Motor neuron (in vitro differentiated cells): ENCODE results near the gene ASXL3. TPM values are rescaled to one million over a fixed set of nuclear protein-coding genes. Genes with fewer than 3 reads are reported as not detected.
A peak's percentile ranks its signal among the peaks of the same experiment; 100 is the strongest.

Experiments
- ATAC-seq, 8 experiments: fragments of 200-7000 bp; cut with Tn5 transposase; replicated peaks in 6 of 8; 2 replicates each; pipeline ENCODE4 v1.8.0; 2021; ENCODE audit warnings: mild to moderate bottlenecking in 8 of 8, moderate library complexity in 8 of 8
- H3K27ac ChIP-seq, 2 donors: fragments of 250-450 bp; sonication (Bioruptor Pico); 2 replicates each; pipeline ENCODE4 v1.9.0; 2021; ENCODE audit warnings: antibody characterized with exemption in 2 of 2, mild to moderate bottlenecking in 2 of 2, moderate library complexity in 1 of 2
- H3K4me1 ChIP-seq, 2 donors: fragments of 250-450 bp; sonication (Bioruptor Pico); replicated peaks in 1 of 2; 2 replicates each; pipeline ENCODE4 v1.6.1; 2021; ENCODE audit warnings: antibody characterized with exemption in 2 of 2, mild to moderate bottlenecking in 2 of 2, moderate library complexity in 1 of 2
- H3K4me3 ChIP-seq, 5 donors: fragments of 250-450 bp; sonication (Bioruptor Pico); 2 replicates each; pipeline ENCODE4 v1.9.0; 2021; ENCODE audit warnings: antibody characterized with exemption in 5 of 5, mild to moderate bottlenecking in 5 of 5, moderate library complexity in 4 of 5
- WGBS, 10 experiments: fragments of 450-650 bp; shearing (Covaris generic); methylation state at CpG; one replicate each; pipeline ENCODE4 v1.0.0; 2022; 5-methylcytosine and 5-hydroxymethylcytosine counted together
- in situ Hi-C, 9 experiments: fragments of 400-800 bp; cut with MboI; loops; one replicate each; pipeline ENCODE4 v1.15.0; 2021; ENCODE audit warnings: low sequenced_read_pairs in 9 of 9, low pct_unique_long_range_greater_than_20kb in 2 of 9; ENCODE audit not compliant: unreplicated experiment in 9 of 9
- total RNA-seq, 8 experiments: library from RNA; unstranded; fragments of 300-600 nt; gene quantifications; 2 replicates each; pipeline versions ENCODE4 v1.2.3 to v1.2.4, GENCODE V29; 2022

Gene ASXL3
- total RNA-seq, 8 experiments from 2014 or later, result 0.31 to 50.1 (median 21.0) TPM

- WGBS, 10 experiments, result 40 to 93% (median 59%) methylated on average over 2 to 4 of the region's 4 CpGs; no CpG with 5 or more reads in 1 of the 10 experiments
- Histone ChIP-seq H3K27ac (peak overlapping the region in 1 of 2 donors; percentile 1), H3K4me1 (peaks cover 9 to 25% of the 10 kb centered on the region in 2 donors), H3K4me3 (no peak overlapping the region)
- in situ Hi-C loops, result no loop called here
- peak in 7 of 8 experiments; percentile 37 to 89 (median 56) for ATAC-seq
Observed at GRCh38 chr18:33571998-33572787, 5.8 kb upstream of the ASXL3 start.

DNA sequence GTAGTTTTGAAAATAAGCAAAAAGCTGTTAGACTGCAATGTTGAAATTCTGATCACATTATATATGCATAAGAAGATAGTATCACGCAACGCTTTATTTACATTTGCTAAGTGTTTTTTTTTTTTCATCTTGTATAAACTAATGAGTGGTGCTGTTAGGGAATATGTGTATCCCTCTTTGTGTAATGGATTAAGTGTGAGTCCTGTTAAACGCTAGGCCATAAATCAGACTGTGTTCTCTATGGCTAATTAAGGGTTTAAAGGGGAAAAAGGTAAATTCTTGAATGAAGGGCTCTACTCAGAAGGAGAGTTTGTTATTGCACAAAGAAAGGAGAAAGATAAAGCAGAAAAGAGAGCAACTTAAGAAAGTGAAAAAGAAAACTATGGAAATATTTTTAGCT, 4.8 kb upstream of the ASXL3 start:
- in situ Hi-C loops, result no loop called here
- ATAC-seq, result no peak

GRCh38 chr18:33575451-33575850, 2.6 kb upstream of the ASXL3 start:
- H3K4me3 ChIP-seq, result no peak overlapping the region
- H3K27ac ChIP-seq, result no peak overlapping the region
- no peak for ATAC-seq
- in situ Hi-C loops, result no loop called here
- H3K4me1 ChIP-seq, result peaks cover 9 to 25% of the 10 kb centered on the region in 2 donors

More for the DNA sequence above, 4.8 kb upstream of the ASXL3 start:
- Histone ChIP-seq H3K4me3 (no peak overlapping the region), H3K4me1 (peaks cover 9 to 25% of the 10 kb centered on the region in 2 donors), H3K27ac (no peak overlapping the region)
- 0 to 54% (median 40%) methylated on average over 1 to 3 of the region's 3 CpGs for WGBS, 10 experiments

- H3K27ac ChIP-seq, result peak overlapping the region; percentile 93 to 97
Observed at GRCh38 chr18:33576999-33577646, 896 bp upstream of the ASXL3 start.

DNA sequence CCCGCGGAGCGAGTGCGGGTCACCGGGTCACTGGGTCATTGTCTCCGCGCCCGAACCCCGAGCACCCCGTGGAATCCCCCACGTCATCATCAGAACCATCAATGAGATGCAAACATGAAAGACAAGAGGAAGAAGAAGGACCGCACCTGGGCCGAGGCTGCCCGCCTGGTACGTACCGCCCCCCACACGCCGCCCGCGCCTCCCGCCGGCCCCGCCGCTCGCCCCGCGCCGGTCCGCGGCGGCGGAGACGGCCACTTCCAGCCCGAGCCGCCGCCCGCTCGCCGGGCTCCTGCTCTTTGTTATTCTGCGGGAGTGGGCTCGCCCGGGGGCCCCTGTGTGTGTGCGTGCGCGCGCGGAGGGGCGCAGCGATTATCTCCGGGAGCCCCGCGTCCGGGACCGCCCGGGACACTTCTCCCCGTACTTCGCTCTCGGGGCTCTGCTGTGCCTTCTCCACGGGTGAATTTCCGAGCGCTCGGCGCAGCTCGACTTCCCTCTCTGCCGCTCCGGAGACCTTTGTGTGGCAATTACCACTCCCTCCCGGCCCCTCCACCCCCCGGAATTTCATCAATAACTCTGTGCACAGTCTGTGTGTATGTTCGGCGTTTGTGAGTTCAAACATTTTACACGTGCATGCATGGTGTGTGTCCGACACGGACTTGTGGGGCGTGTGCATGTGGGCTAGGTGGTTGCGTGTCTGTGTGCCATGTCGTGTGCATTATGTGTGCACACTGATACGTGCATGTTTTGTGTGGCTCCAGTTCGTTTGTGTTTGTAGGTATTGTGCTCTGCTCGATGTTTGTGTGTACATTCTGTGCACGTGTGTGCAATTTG, 714 bp downstream of the ASXL3 start:
- peaks cover 3 to 35% of the 10 kb centered on the region in 2 donors for H3K4me1 ChIP-seq
- 0 to 5% (median 0%) methylated on average over 1 to 8 of the region's 80 CpGs; no CpG with 5 or more reads in 3 of the 10 experiments for WGBS, 10 experiments
- peak; percentile 43 to 62 (median 57) for ATAC-seq
- in situ Hi-C loops, result no loop called here
- peak overlapping the region; percentile 93 to 97 for H3K27ac ChIP-seq
- H3K4me3 ChIP-seq, result peak overlapping the region; percentile 67 to 98 (median 89)

More at GRCh38 chr18:33576999-33577646, 896 bp upstream of the ASXL3 start:
- H3K4me3 ChIP-seq, result peak overlapping the region; percentile 67 to 98 (median 89)
- WGBS, 10 experiments, result 8 to 45% (median 19%) methylated on average over 2 to 5 of the region's 5 CpGs
- H3K4me1 ChIP-seq, result peaks cover 8 to 25% of the 10 kb centered on the region in 2 donors
- in situ Hi-C loops, result no loop called here
- no peak for ATAC-seq

- H3K4me1 ChIP-seq, result peaks cover 3 to 42% of the 10 kb centered on the region in 2 donors
- H3K27ac ChIP-seq, result peak overlapping the region; percentile 93 to 97
- in situ Hi-C loops, result no loop called here
- ATAC-seq, result peak in 5 of 8 experiments; percentile 1 to 14 (median 4)
- peak overlapping the region; percentile 67 to 98 (median 89) for H3K4me3 ChIP-seq
- WGBS, 10 experiments, result 0 to 38% (median 12%) methylated on average over 2 to 15 of the region's 16 CpGs
Observed at GRCh38 chr18:33579349-33580215, 1.6 kb downstream of the ASXL3 start.

DNA sequence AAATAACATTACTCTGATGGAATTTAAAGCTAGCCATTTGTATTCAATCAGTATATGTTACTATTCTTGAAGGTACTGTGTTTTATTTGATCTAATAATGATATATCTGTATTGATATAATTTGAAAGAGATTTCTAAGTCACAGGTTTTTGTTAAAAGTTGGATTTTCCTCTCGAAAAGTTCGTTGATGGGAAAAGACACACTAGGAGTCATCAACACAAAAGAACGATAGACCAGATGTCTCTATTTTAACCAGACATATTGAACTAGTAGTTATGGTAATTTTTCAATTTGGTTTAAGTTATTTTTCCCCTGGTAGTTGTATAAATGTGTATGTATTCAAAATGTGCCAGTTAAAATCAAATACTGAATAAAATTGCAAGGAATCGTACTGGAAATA, 2.5 kb downstream of the ASXL3 start:
- in situ Hi-C loops, result no loop called here
- ATAC-seq, result no peak
- 42 to 85% (median 66%) methylated on average over 3 to 4 of the region's 4 CpGs; no CpG with 5 or more reads in 1 of the 10 experiments for WGBS, 10 experiments
- H3K4me1 ChIP-seq, result peaks cover 10 to 45% of the 10 kb centered on the region in 2 donors
- no peak overlapping the region for H3K27ac ChIP-seq
- peak overlapping the region; percentile 67 to 98 (median 89) for H3K4me3 ChIP-seq

GRCh38 chr18:33581856-33582255, 3.8 kb downstream of the ASXL3 start:
- 0 to 80% (median 46%) methylated on average over 1 to 2 of the region's 2 CpGs for WGBS, 10 experiments
- Histone ChIP-seq H3K27ac (peak overlapping the region in 1 of 2 donors; percentile 9), H3K4me1 (peaks cover 10 to 33% of the 10 kb centered on the region in 2 donors), H3K4me3 (peak overlapping the region; percentile 18 to 98 (median 68))
- in situ Hi-C loops, result no loop called here
- ATAC-seq, result no peak

GRCh38 chr18:33583901-33584300, 5.9 kb downstream of the ASXL3 start:
- peaks cover 10 to 31% of the 10 kb centered on the region in 2 donors for H3K4me1 ChIP-seq
- ATAC-seq, result no peak
- H3K4me3 ChIP-seq, result no peak overlapping the region
- H3K27ac ChIP-seq, result no peak overlapping the region
- WGBS, 10 experiments, result 33 to 100% (median 89%) methylated on average over 1 of the region's 1 CpG; no CpG with 5 or more reads in 3 of the 10 experiments
- in situ Hi-C loops, result no loop called here

DNA sequence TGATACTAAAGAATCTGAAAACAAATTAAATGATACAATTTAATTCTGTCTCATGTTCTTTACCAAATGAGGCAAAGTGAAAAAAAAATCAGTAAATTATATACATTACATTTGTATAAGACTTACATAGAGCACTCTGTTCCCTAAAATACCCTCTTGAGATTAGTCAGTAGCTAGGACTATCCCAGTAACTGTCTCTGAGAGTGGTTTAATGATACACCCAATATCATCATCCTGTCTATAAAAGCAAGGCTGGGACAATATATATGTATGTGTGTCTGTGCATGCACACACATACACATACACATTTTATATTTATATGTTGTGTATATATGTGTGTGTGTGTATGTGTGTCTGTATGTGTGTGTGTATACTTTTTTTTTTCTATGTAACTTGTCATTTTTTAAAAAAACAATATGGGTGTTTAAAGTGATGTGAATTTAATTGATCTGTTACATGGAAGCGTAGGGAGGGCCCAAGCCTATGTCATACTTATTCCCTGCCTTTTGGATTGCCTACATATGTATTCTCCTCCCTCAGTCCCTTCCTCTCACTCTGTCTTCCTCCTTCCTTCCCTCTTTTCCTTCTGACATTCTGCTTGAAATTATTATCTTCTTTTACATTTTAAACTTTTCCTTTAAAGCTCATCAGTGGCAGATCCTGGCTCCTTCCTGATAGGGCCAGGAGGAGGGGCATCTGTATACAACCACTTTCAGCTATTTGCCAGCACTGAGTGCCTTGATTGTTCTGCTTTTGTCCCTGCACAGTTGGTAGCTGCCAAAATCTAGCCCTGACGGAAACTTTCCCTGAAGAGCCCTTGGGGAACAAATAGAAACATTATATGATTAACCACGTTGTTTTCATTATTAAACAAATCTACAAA, 6.8 kb downstream of the ASXL3 start:
- Histone ChIP-seq H3K4me3 (no peak overlapping the region), H3K27ac (no peak overlapping the region), H3K4me1 (peaks cover 10 to 31% of the 10 kb centered on the region in 2 donors)
- peak in 4 of 8 experiments; percentile 44 to 64 (median 47) for ATAC-seq
- WGBS, 10 experiments, result 17 to 59% (median 51%) methylated on average over 2 to 3 of the region's 3 CpGs; no CpG with 5 or more reads in 1 of the 10 experiments
- in situ Hi-C loops, result no loop called here

- Histone ChIP-seq H3K27ac (no peak overlapping the region), H3K4me1 (peaks cover 10 to 31% of the 10 kb centered on the region in 2 donors), H3K4me3 (no peak overlapping the region)
- no peak for ATAC-seq
- 46 to 100% (median 78%) methylated on average over 1 to 3 of the region's 3 CpGs; no CpG with 5 or more reads in 2 of the 10 experiments for WGBS, 10 experiments
- in situ Hi-C loops, result no loop called here
Observed at GRCh38 chr18:33585431-33585775, 7.4 kb downstream of the ASXL3 start.
